ENCODE measurements around the gene PEX1. TPM values are rescaled to one million over a fixed set of nuclear protein-coding genes. Genes with fewer than 3 reads are reported as not detected.
"Not testable (repeated sequence)": the region's sequence is repeated elsewhere in the genome, so short reads cannot be mapped to it uniquely, and the experiment has no call there.

PEX1 gene
- 6.4 and 22.1 TPM in 2 replicates for total RNA-seq (2014; rRNA removed; shearing (Covaris generic); ENCODE audit: low replicate concordance)

- DNase-seq (ENCODE audit: low read depth): peak; percentile 97
- in situ Hi-C loops (cut with HindIII; ENCODE audit: low pct_unique_long_range_greater_than_20kb, low sequenced_read_pairs): no loop called here
Measured at GRCh38 chr7:92528188-92528957, at the start of gene PEX1, which contains the start of gene RBM48. TSS of gene PEX1 (minus strand) at chr7:92528520. CDS start at chr7:92528435, 85 bp downstream. TSS of gene RBM48 (plus strand) at chr7:92528795. CDS start at chr7:92528814, 19 bp downstream.

GRCh38 chr7:92576296-92576695 lies 48.0 kb upstream of the PEX1 start:
- no peak for DNase-seq (ENCODE audit: low read depth)
- in situ Hi-C loops (cut with HindIII; ENCODE audit: low pct_unique_long_range_greater_than_20kb, low sequenced_read_pairs): no loop called here

- in situ Hi-C loops (cut with HindIII; ENCODE audit: low pct_unique_long_range_greater_than_20kb, low sequenced_read_pairs): no loop called here
- no peak for DNase-seq (ENCODE audit: low read depth)
Measured at GRCh38 chr7:92569137-92569536, 40.8 kb upstream of the PEX1 start.

GRCh38 chr7:92567460-92567859 lies 39.1 kb upstream of the PEX1 start:
- in situ Hi-C loops (cut with HindIII; ENCODE audit: low pct_unique_long_range_greater_than_20kb, low sequenced_read_pairs): no loop called here
- DNase-seq (ENCODE audit: low read depth): peak; percentile 28

GRCh38 chr7:92563345-92563744 lies 35.0 kb upstream of the PEX1 start:
- DNase-seq (ENCODE audit: low read depth): no peak
- in situ Hi-C loops (cut with HindIII; ENCODE audit: low pct_unique_long_range_greater_than_20kb, low sequenced_read_pairs): no loop called here

GRCh38 chr7:92560602-92561001 lies 32.3 kb upstream of the PEX1 start:
- in situ Hi-C loops (cut with HindIII; ENCODE audit: low pct_unique_long_range_greater_than_20kb, low sequenced_read_pairs): no loop called here
- no peak for DNase-seq (ENCODE audit: low read depth)

- in situ Hi-C loops (cut with HindIII; ENCODE audit: low pct_unique_long_range_greater_than_20kb, low sequenced_read_pairs): no loop called here
- DNase-seq (ENCODE audit: low read depth): no peak
Measured at GRCh38 chr7:92557808-92558362, 29.6 kb upstream of the PEX1 start.

- DNase-seq (ENCODE audit: low read depth): no peak
- in situ Hi-C loops (cut with HindIII; ENCODE audit: low pct_unique_long_range_greater_than_20kb, low sequenced_read_pairs): no loop called here
Measured at GRCh38 chr7:92557249-92557648, 28.9 kb upstream of the PEX1 start.

- in situ Hi-C loops (cut with HindIII; ENCODE audit: low pct_unique_long_range_greater_than_20kb, low sequenced_read_pairs): no loop called here
- no peak for DNase-seq (ENCODE audit: low read depth)
Measured at GRCh38 chr7:92550194-92550593, 21.9 kb upstream of the PEX1 start.

- no peak for DNase-seq (ENCODE audit: low read depth)
- in situ Hi-C loops (cut with HindIII; ENCODE audit: low pct_unique_long_range_greater_than_20kb, low sequenced_read_pairs): no loop called here
Measured at GRCh38 chr7:92547579-92547978, 19.3 kb upstream of the PEX1 start.

GRCh38 chr7:92546856-92547497 lies 18.7 kb upstream of the PEX1 start:
- no peak for DNase-seq (ENCODE audit: low read depth)
- in situ Hi-C loops (cut with HindIII; ENCODE audit: low pct_unique_long_range_greater_than_20kb, low sequenced_read_pairs): no loop called here

GRCh38 chr7:92545116-92545515 lies 16.8 kb upstream of the PEX1 start:
- in situ Hi-C loops (cut with HindIII; ENCODE audit: low pct_unique_long_range_greater_than_20kb, low sequenced_read_pairs); DNase-seq (ENCODE audit: low read depth): not testable (repeated sequence)

GRCh38 chr7:92543542-92543941 lies 15.2 kb upstream of the PEX1 start:
- in situ Hi-C loops (cut with HindIII; ENCODE audit: low pct_unique_long_range_greater_than_20kb, low sequenced_read_pairs); DNase-seq (ENCODE audit: low read depth): not testable (repeated sequence)

GRCh38 chr7:92534572-92534971 lies 6.3 kb upstream of the PEX1 start:
- no peak for DNase-seq (ENCODE audit: low read depth)
- in situ Hi-C loops (cut with HindIII; ENCODE audit: low pct_unique_long_range_greater_than_20kb, low sequenced_read_pairs): no loop called here

GRCh38 chr7:92528958-92529264 lies 591 bp upstream of the PEX1 start:
- in situ Hi-C loops (cut with HindIII; ENCODE audit: low pct_unique_long_range_greater_than_20kb, low sequenced_read_pairs): no loop called here

GRCh38 chr7:92527300-92528187 lies 776 bp downstream of the PEX1 start:
- in situ Hi-C loops (cut with HindIII; ENCODE audit: low pct_unique_long_range_greater_than_20kb, low sequenced_read_pairs): no loop called here
- DNase-seq (ENCODE audit: low read depth): no peak

More at GRCh38 chr7:92528958-92529264, 591 bp upstream of the PEX1 start:
- no peak for DNase-seq (ENCODE audit: low read depth)

- no peak for DNase-seq (ENCODE audit: low read depth)
- in situ Hi-C loops (cut with HindIII; ENCODE audit: low pct_unique_long_range_greater_than_20kb, low sequenced_read_pairs): no loop called here
Measured at GRCh38 chr7:92523110-92523509, 5.2 kb downstream of the PEX1 start.

- DNase-seq (ENCODE audit: low read depth): no peak
- in situ Hi-C loops (cut with HindIII; ENCODE audit: low pct_unique_long_range_greater_than_20kb, low sequenced_read_pairs): no loop called here
Measured at GRCh38 chr7:92520024-92520423, 8.3 kb downstream of the PEX1 start.

Data from Caki2 (cell line).